ENCODE measurements around the gene MRGPRG.

DNA sequence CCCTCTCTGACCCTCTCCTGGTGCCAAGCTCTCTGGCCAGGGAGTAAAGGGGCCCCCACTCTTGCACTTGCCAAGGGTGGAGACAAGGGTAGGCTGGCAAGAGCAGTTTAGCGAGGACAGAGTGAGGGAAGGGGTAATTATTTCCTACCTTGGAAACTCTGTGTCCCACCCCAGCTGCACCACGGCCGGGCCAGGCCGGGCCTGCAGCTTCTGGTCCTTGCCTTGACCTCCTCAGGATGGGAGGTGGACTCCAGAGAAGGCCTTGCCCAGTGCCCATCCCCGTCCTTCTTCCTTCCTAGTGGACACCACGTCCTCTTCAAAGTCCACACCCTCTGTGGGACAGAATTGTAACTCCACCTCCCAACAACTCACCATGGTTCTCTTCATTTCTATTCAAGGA lies 35.1 kb downstream of the MRGPRG start:
- TF ChIP-seq YY1 (IDR thresholded peaks at IDR 0.05; ENCODE audit: insufficient read depth, insufficient read length) (no peak), ZNF274 (IDR thresholded peaks at IDR 0.05; ENCODE audit: low read depth, low read length) (no peak)

Data from NT2/D1 (cell line).